ENCODE measurements around the gene ASCL4. TPM values are rescaled to one million over a fixed set of nuclear protein-coding genes. Genes with fewer than 3 reads are reported as not detected.
A peak's percentile ranks its signal among the peaks of the same experiment; 100 is the strongest.

ASCL4 gene
- total RNA-seq, 1 experiment from 2014 or later, result not detected

- peak within 1 kb of the TSS; percentile 85 for H3K4me3 Mint-ChIP-seq (ENCODE audit: low read depth, unreplicated experiment)
- H3K27me3 Mint-ChIP-seq (ENCODE audit: unreplicated experiment), result no peaks in the 10 kb centered on the region
- peak within 1 kb of the TSS; percentile 70 for H3K27ac Mint-ChIP-seq (ENCODE audit: unreplicated experiment)
- peak; percentile 96 for DNase-seq
- H3K4me1 Mint-ChIP-seq (ENCODE audit: low read depth, unreplicated experiment), result peaks cover 8% of the 10 kb centered on the region
- no TSS peak for BruUV-seq (replicated peaks)
- H3K9me3 Mint-ChIP-seq (ENCODE audit: low read depth, unreplicated experiment), result no peaks in the 10 kb centered on the region
- no peak for TF ChIP-seq CTCF (IDR thresholded peaks at IDR 0.05; ENCODE audit: unreplicated experiment)
- intact Hi-C loops (cut with micrococcal nuclease; ENCODE audit: unreplicated experiment), result loop anchor here (2.0 kb wide), 1 partner anchor 124 kb away; no protein-coding TSS in a partner anchor
- CTCF ChIA-PET, result no interaction called here
- H3K36me3 Mint-ChIP-seq (ENCODE audit: insufficient read depth, unreplicated experiment), result peaks cover 34% of the 10 kb centered on the region
Measured at GRCh38 chr12:107760809-107761501, 13.5 kb upstream of the ASCL4 start, which contains the start of gene PRDM4. TSS of gene PRDM4 (minus strand) at chr12:107761137. CDS start at chr12:107760515, 622 bp downstream.

- intact Hi-C loops (cut with micrococcal nuclease; ENCODE audit: unreplicated experiment), result loop anchor here (2.0 kb wide), 1 partner anchor 123 kb away; no protein-coding TSS in a partner anchor
- BruUV-seq (replicated peaks), result no TSS peak
- CTCF ChIA-PET, result no interaction called here
Measured at GRCh38 chr12:107761502-107761904, 13.0 kb upstream of the ASCL4 start.

GRCh38 chr12:107762874-107763273 lies 11.6 kb upstream of the ASCL4 start:
- BruUV-seq (replicated peaks), result no TSS peak
- no peak overlapping the region for H3K4me3 Mint-ChIP-seq (ENCODE audit: low read depth, unreplicated experiment)
- CTCF ChIA-PET, result no interaction called here
- peaks cover 8% of the 10 kb centered on the region for H3K4me1 Mint-ChIP-seq (ENCODE audit: low read depth, unreplicated experiment)
- DNase-seq, result no peak
- peaks cover 17% of the 10 kb centered on the region for H3K27me3 Mint-ChIP-seq (ENCODE audit: unreplicated experiment)
- intact Hi-C loops (cut with micrococcal nuclease; ENCODE audit: unreplicated experiment), result no loop called here
- TF ChIP-seq CTCF (IDR thresholded peaks at IDR 0.05; ENCODE audit: unreplicated experiment), result no peak
- H3K27ac Mint-ChIP-seq (ENCODE audit: unreplicated experiment), result no peak overlapping the region
- no peaks in the 10 kb centered on the region for H3K9me3 Mint-ChIP-seq (ENCODE audit: low read depth, unreplicated experiment)
- H3K36me3 Mint-ChIP-seq (ENCODE audit: insufficient read depth, unreplicated experiment), result peaks cover 25% of the 10 kb centered on the region

More at GRCh38 chr12:107761502-107761904, 13.0 kb upstream of the ASCL4 start:
- DNase-seq, result no peak
- Mint-ChIP-seq H3K4me1 (ENCODE audit: low read depth, unreplicated experiment) (peaks cover 8% of the 10 kb centered on the region), H3K27ac (ENCODE audit: unreplicated experiment) (peak overlapping the region; percentile 70), H3K27me3 (ENCODE audit: unreplicated experiment) (peaks cover 3% of the 10 kb centered on the region), H3K4me3 (ENCODE audit: low read depth, unreplicated experiment) (peak overlapping the region; percentile 85), H3K36me3 (ENCODE audit: insufficient read depth, unreplicated experiment) (peaks cover 30% of the 10 kb centered on the region), H3K9me3 (ENCODE audit: low read depth, unreplicated experiment) (no peaks in the 10 kb centered on the region)
- TF ChIP-seq CTCF (IDR thresholded peaks at IDR 0.05; ENCODE audit: unreplicated experiment), result no peak

GRCh38 chr12:107764626-107765025 lies 9.9 kb upstream of the ASCL4 start:
- H3K36me3 Mint-ChIP-seq (ENCODE audit: insufficient read depth, unreplicated experiment), result peaks cover 21% of the 10 kb centered on the region
- H3K27me3 Mint-ChIP-seq (ENCODE audit: unreplicated experiment), result peaks cover 17% of the 10 kb centered on the region
- no peaks in the 10 kb centered on the region for H3K9me3 Mint-ChIP-seq (ENCODE audit: low read depth, unreplicated experiment)
- no peak for DNase-seq
- intact Hi-C loops (cut with micrococcal nuclease; ENCODE audit: unreplicated experiment), result no loop called here
- H3K4me1 Mint-ChIP-seq (ENCODE audit: low read depth, unreplicated experiment), result no peaks in the 10 kb centered on the region
- no peak for TF ChIP-seq CTCF (IDR thresholded peaks at IDR 0.05; ENCODE audit: unreplicated experiment)
- no peak overlapping the region for H3K27ac Mint-ChIP-seq (ENCODE audit: unreplicated experiment)
- CTCF ChIA-PET, result no interaction called here
- H3K4me3 Mint-ChIP-seq (ENCODE audit: low read depth, unreplicated experiment), result no peak overlapping the region
- BruUV-seq (replicated peaks), result no TSS peak

All from Calu3 (cell line).